Measurements from ENCODE around the gene NAA40.

DNA sequence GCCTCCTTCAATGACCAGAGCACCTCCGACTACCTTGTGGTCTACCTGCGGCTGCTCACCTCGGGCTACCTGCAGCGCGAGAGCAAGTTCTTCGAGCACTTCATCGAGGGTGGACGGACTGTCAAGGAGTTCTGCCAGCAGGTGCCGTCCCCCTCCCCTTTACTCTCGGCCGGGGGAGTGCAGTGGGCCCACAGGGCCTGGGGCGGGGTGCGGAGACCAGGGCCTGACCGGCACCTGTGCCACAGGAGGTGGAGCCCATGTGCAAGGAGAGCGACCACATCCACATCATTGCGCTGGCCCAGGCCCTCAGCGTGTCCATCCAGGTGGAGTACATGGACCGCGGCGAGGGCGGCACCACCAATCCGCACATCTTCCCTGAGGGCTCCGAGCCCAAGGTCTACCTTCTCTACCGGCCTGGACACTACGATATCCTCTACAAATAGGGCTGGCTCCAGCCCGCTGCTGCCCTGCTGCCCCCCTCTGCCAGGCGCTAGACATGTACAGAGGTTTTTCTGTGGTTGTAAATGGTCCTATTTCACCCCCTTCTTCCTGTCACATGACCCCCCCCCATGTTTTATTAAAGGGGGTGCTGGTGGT is 58.4 kb downstream of the NAA40 start:
- TF ChIP-seq EZH2phosphoT487 (IDR thresholded peaks at IDR 0.05; ENCODE audit: borderline replicate concordance), result no peak
- TF ChIP-seq, protein P1, sequence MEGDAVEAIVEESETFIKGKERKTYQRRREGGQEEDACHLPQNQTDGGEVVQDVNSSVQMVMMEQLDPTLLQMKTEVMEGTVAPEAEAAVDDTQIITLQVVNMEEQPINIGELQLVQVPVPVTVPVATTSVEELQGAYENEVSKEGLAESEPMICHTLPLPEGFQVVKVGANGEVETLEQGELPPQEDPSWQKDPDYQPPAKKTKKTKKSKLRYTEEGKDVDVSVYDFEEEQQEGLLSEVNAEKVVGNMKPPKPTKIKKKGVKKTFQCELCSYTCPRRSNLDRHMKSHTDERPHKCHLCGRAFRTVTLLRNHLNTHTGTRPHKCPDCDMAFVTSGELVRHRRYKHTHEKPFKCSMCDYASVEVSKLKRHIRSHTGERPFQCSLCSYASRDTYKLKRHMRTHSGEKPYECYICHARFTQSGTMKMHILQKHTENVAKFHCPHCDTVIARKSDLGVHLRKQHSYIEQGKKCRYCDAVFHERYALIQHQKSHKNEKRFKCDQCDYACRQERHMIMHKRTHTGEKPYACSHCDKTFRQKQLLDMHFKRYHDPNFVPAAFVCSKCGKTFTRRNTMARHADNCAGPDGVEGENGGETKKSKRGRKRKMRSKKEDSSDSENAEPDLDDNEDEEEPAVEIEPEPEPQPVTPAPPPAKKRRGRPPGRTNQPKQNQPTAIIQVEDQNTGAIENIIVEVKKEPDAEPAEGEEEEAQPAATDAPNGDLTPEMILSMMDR (conservative IDR thresholded peaks at IDR 0.05; ENCODE audit: low read length), result no peak
